ENCODE results near the gene ERGIC3. TPM values are rescaled to one million over a fixed set of nuclear protein-coding genes. Genes with fewer than 3 reads are reported as not detected.
A peak's percentile ranks its signal among the peaks of the same experiment; 100 is the strongest.

Gene ERGIC3
- total and polyA plus RNA-seq, 11 donors: 69.8 to 152 (median 101) TPM

GRCh38 chr20:35560105-35560511, 18.2 kb downstream of the ERGIC3 start:
- Histone ChIP-seq H3K4me3 (no peak overlapping the region), H3K27ac (no peak overlapping the region), H3K4me1 (no peaks in the 10 kb centered on the region), H3K9me3 (no peaks in the 10 kb centered on the region), H3K36me3 (peaks cover 3 to 37% (median 26%) of the 10 kb centered on the region in 9 donors), H3K27me3 (no peaks in the 10 kb centered on the region)
- intact Hi-C loops (cut with DNase I): no loop called here
- TF ChIP-seq POLR2A (IDR thresholded peaks at IDR 0.05) (no peak), CTCF (IDR thresholded peaks at IDR 0.05) (no peak)
- 74 to 95% (median 78%) methylated on average over 4 to 18 of the region's 18 CpGs for WGBS, 4 donors
- no peak for ATAC-seq
- no peak for DNase-seq

DNA sequence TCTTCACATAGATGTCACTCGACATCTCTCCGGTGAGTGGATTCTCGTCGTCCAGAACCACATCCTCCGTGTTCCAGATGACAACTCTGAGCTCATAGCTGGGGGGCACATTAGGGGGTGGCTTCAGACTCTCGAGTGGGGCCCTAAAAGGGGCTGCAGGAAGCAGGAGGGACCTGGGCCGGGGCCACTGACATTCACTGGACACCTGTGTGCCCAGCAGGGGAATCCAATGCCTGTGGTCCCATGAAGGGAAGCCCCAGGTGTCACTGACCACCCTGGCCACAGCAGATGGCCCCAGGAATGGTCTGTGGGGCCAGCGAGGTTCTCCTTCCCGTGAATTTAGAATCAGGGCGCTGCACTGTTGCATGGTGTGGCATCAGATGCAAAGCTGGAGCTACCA, 18.7 kb downstream of the ERGIC3 start:
- 68 to 70% (median 69%) methylated on average over 8 to 10 of the region's 10 CpGs for WGBS, 4 donors
- no peak for DNase-seq
- H3K4me1 ChIP-seq: no peaks in the 10 kb centered on the region
- no peaks in the 10 kb centered on the region for H3K27me3 ChIP-seq
- intact Hi-C loops (cut with DNase I): no loop called here
- peaks cover 3 to 32% (median 21%) of the 10 kb centered on the region in 9 donors for H3K36me3 ChIP-seq
- H3K4me3 ChIP-seq: no peak overlapping the region
- no peak overlapping the region for H3K27ac ChIP-seq
- H3K9me3 ChIP-seq: no peaks in the 10 kb centered on the region
- TF ChIP-seq POLR2A (IDR thresholded peaks at IDR 0.05) (no peak), CTCF (IDR thresholded peaks at IDR 0.05) (no peak)
- ATAC-seq: no peak

DNA sequence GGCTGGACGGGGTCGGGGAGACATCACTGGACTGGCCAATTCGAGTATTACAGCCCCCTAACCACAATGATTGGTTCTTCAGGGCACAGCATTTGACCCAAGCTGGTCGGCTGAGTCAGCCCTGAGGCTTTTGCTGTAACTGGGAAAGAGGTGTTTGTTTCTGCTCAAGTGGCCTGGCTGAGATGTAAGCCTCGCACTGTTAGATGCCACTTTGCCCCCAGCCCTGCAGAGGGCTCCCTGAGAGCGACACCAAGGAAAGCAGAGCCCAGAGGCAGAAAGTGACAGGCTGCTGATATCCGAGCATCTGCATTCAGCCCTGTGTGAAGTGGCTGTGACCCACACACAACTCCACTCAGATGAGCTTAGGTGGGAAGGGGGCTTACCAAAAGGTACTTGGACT, 19.4 kb downstream of the ERGIC3 start:
- no peak for DNase-seq
- H3K9me3 ChIP-seq: no peaks in the 10 kb centered on the region
- H3K4me1 ChIP-seq: no peaks in the 10 kb centered on the region
- H3K4me3 ChIP-seq: no peak overlapping the region
- peaks cover 0 to 25% (median 15%) of the 10 kb centered on the region in 9 donors for H3K36me3 ChIP-seq
- intact Hi-C loops (cut with DNase I): no loop called here
- no peak overlapping the region for H3K27ac ChIP-seq
- H3K27me3 ChIP-seq: no peaks in the 10 kb centered on the region
- 18 to 28% (median 25%) methylated on average over 6 to 7 of the region's 7 CpGs for WGBS, 4 donors
- peak in 3 of 4 donors; percentile 62 to 70 (median 67) for ATAC-seq
- TF ChIP-seq CTCF (IDR thresholded peaks at IDR 0.05) (peak in 9 of 12 donors; percentile 10 to 47 (median 15)), POLR2A (IDR thresholded peaks at IDR 0.05) (no peak)

- no peak for ATAC-seq
- intact Hi-C loops (cut with DNase I): no loop called here
- no peaks in the 10 kb centered on the region for H3K9me3 ChIP-seq
- H3K4me3 ChIP-seq: no peak overlapping the region
- no peak for TF ChIP-seq CTCF (IDR thresholded peaks at IDR 0.05)
- no peak for TF ChIP-seq POLR2A (IDR thresholded peaks at IDR 0.05)
- H3K27ac ChIP-seq: no peak overlapping the region
- 52 to 62% (median 53%) methylated on average over 5 of the region's 5 CpGs for WGBS, 4 donors
- H3K4me1 ChIP-seq: no peaks in the 10 kb centered on the region
- DNase-seq: no peak
- H3K27me3 ChIP-seq: no peaks in the 10 kb centered on the region
- H3K36me3 ChIP-seq: peaks cover 0 to 21% (median 11%) of the 10 kb centered on the region in 9 donors
Measured at GRCh38 chr20:35561671-35562070, 19.8 kb downstream of the ERGIC3 start.

Measured in heart left ventricle (tissue), 16 donors.